ENCODE data around the gene LRMDA.

LRMDA gene

DNA sequence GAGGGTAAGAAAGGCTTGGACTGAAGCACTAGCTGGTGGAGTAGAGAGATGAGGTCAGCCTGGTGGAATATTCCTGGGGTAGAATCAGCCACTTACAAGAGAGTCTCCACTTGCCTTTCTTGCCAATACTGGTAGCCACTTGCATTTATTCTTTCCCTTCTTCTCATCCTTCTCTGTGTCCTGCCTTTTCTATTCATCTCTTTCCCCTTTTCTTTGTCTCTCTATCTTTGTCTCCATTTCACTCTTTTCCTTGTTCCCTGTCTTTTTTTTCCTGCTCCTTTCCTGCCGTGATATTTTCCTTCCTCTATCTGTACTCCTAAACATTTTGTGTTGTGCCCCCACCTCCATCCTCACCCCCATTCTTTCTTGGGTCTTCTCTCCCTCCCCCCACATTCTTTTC lies 214.3 kb downstream of the LRMDA start:
- TF ChIP-seq RAD21 (IDR thresholded peaks at IDR 0.05; ENCODE audit: low read depth) (no peak), FOXM1 (IDR thresholded peaks at IDR 0.05; ENCODE audit: borderline replicate concordance, low read depth) (no peak), YY1 (IDR thresholded peaks at IDR 0.05; ENCODE audit: low read depth) (no peak), TCF12 (IDR thresholded peaks at IDR 0.05; ENCODE audit: low read depth) (no peak)

GRCh38 chr10:75646218-75646915 lies 214.9 kb downstream of the LRMDA start:
- no peak for TF ChIP-seq TAF1 (IDR thresholded peaks at IDR 0.05; ENCODE audit: low read depth)
- no peak for TF ChIP-seq RAD21 (IDR thresholded peaks at IDR 0.05; ENCODE audit: low read depth)
- no peak for TF ChIP-seq EGR1 (IDR thresholded peaks at IDR 0.05)
- TF ChIP-seq TEAD4 (IDR thresholded peaks at IDR 0.05): no peak
- no peak for TF ChIP-seq ZBTB7A (IDR thresholded peaks at IDR 0.05; ENCODE audit: low read depth)
- TF ChIP-seq YY1 (IDR thresholded peaks at IDR 0.05; ENCODE audit: low read depth): no peak

DNA sequence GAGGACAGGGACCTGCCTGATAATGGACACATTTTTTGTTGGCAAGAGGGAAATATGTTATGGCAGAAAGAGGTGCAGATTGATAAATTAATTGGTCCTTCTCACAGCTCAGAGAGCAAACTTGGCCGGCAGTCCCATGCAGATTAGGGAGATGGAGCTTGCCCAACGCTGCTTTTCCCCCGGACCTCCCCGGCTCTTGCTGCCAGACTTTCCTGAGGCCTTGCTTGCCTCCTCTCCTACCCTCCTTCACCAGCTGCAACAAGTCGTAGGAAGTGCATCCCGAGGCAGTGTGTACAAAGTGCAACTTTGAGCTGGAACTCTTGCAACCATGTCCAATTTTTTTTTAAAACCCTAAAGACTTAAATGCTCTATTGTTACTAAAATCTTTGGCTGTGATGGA lies 215.5 kb downstream of the LRMDA start:
- no peak for TF ChIP-seq FOXM1 (IDR thresholded peaks at IDR 0.05; ENCODE audit: borderline replicate concordance, low read depth)
- no peak for TF ChIP-seq YY1 (IDR thresholded peaks at IDR 0.05; ENCODE audit: low read depth)
- TF ChIP-seq RAD21 (IDR thresholded peaks at IDR 0.05; ENCODE audit: low read depth): no peak
- no peak for TF ChIP-seq MAX (IDR thresholded peaks at IDR 0.05)
- TF ChIP-seq USF1 (IDR thresholded peaks at IDR 0.05): no peak
- TF ChIP-seq EP300 (IDR thresholded peaks at IDR 0.05; ENCODE audit: borderline replicate concordance): no peak
- TF ChIP-seq CEBPB (IDR thresholded peaks at IDR 0.05): no peak

GRCh38 chr10:75647675-75648074 lies 216.3 kb downstream of the LRMDA start:
- TF ChIP-seq CREB1 (IDR thresholded peaks at IDR 0.05; ENCODE audit: low read depth) (no peak), RAD21 (IDR thresholded peaks at IDR 0.05; ENCODE audit: low read depth) (no peak), EP300 (IDR thresholded peaks at IDR 0.05; ENCODE audit: borderline replicate concordance) (no peak), NFIC (IDR thresholded peaks at IDR 0.05) (no peak), CEBPB (IDR thresholded peaks at IDR 0.05) (no peak), EGR1 (IDR thresholded peaks at IDR 0.05) (no peak), TAF1 (IDR thresholded peaks at IDR 0.05; ENCODE audit: low read depth) (no peak), USF1 (IDR thresholded peaks at IDR 0.05) (no peak), ZBTB7A (IDR thresholded peaks at IDR 0.05; ENCODE audit: low read depth) (no peak), MAX (IDR thresholded peaks at IDR 0.05) (no peak), TEAD4 (IDR thresholded peaks at IDR 0.05) (no peak), YY1 (IDR thresholded peaks at IDR 0.05; ENCODE audit: low read depth) (no peak), TCF12 (IDR thresholded peaks at IDR 0.05; ENCODE audit: low read depth) (no peak), FOXM1 (IDR thresholded peaks at IDR 0.05; ENCODE audit: borderline replicate concordance, low read depth) (no peak)
- TF ChIP-seq, protein P1, sequence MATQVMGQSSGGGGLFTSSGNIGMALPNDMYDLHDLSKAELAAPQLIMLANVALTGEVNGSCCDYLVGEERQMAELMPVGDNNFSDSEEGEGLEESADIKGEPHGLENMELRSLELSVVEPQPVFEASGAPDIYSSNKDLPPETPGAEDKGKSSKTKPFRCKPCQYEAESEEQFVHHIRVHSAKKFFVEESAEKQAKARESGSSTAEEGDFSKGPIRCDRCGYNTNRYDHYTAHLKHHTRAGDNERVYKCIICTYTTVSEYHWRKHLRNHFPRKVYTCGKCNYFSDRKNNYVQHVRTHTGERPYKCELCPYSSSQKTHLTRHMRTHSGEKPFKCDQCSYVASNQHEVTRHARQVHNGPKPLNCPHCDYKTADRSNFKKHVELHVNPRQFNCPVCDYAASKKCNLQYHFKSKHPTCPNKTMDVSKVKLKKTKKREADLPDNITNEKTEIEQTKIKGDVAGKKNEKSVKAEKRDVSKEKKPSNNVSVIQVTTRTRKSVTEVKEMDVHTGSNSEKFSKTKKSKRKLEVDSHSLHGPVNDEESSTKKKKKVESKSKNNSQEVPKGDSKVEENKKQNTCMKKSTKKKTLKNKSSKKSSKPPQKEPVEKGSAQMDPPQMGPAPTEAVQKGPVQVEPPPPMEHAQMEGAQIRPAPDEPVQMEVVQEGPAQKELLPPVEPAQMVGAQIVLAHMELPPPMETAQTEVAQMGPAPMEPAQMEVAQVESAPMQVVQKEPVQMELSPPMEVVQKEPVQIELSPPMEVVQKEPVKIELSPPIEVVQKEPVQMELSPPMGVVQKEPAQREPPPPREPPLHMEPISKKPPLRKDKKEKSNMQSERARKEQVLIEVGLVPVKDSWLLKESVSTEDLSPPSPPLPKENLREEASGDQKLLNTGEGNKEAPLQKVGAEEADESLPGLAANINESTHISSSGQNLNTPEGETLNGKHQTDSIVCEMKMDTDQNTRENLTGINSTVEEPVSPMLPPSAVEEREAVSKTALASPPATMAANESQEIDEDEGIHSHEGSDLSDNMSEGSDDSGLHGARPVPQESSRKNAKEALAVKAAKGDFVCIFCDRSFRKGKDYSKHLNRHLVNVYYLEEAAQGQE (IDR thresholded peaks at IDR 0.05; ENCODE audit: low read depth): no peak

GRCh38 chr10:75648351-75648750 lies 216.9 kb downstream of the LRMDA start:
- TF ChIP-seq, protein P1 (IDR thresholded peaks at IDR 0.05; ENCODE audit: low read depth): no peak
- TF ChIP-seq USF1 (IDR thresholded peaks at IDR 0.05): no peak
- no peak for TF ChIP-seq RAD21 (IDR thresholded peaks at IDR 0.05; ENCODE audit: low read depth)
- no peak for TF ChIP-seq EGR1 (IDR thresholded peaks at IDR 0.05)
- TF ChIP-seq YY1 (IDR thresholded peaks at IDR 0.05; ENCODE audit: low read depth): no peak
- no peak for TF ChIP-seq NFIC (IDR thresholded peaks at IDR 0.05)
- TF ChIP-seq TAF1 (IDR thresholded peaks at IDR 0.05; ENCODE audit: low read depth): no peak
- no peak for TF ChIP-seq CREB1 (IDR thresholded peaks at IDR 0.05; ENCODE audit: low read depth)
- no peak for TF ChIP-seq EP300 (IDR thresholded peaks at IDR 0.05; ENCODE audit: borderline replicate concordance)
- TF ChIP-seq FOXM1 (IDR thresholded peaks at IDR 0.05; ENCODE audit: borderline replicate concordance, low read depth): no peak
- no peak for TF ChIP-seq TCF12 (IDR thresholded peaks at IDR 0.05; ENCODE audit: low read depth)
- no peak for TF ChIP-seq CEBPB (IDR thresholded peaks at IDR 0.05)
- TF ChIP-seq MAX (IDR thresholded peaks at IDR 0.05): no peak
- TF ChIP-seq ZBTB7A (IDR thresholded peaks at IDR 0.05; ENCODE audit: low read depth): no peak

Measured in Ishikawa (cell line).